Heart right ventricle (tissue), 16 donors: Measurements from ENCODE around the gene CSRP2. TPM values are rescaled to one million over a fixed set of nuclear protein-coding genes. Genes with fewer than 3 reads are reported as not detected.

Experiments
- ATAC-seq, 8 donors: fragments of 200-7000 bp; cut with Tn5 transposase; one replicate each; pipeline ENCODE4 v1.9.1; 2020; ENCODE audit warnings: mild to moderate bottlenecking in 8 of 8, moderate library complexity in 8 of 8, moderate number of reproducible peaks in 1 of 8
- DNase-seq, 2 donors: peaks; one replicate each; pipeline ENCODE4 v3.0.0-alpha.2; 2020
- H3K27ac ChIP-seq, 10 donors: fragments of 200-600 bp; sonication (generic) in 2 of 10; one replicate each; pipeline versions ENCODE4 v1.5.0 to v1.8.0; 2020 to 2022; ENCODE audit warnings: mild to moderate bottlenecking in 3 of 10
- H3K27me3 ChIP-seq, 7 donors: fragments of 200-600 bp; one replicate each; pipeline ENCODE4 v1.8.0; 2021 to 2022; ENCODE audit warnings: mild to moderate bottlenecking in 2 of 7
- H3K36me3 ChIP-seq, 9 donors: fragments of 200-600 bp; sonication (generic) in 1 of 9; one replicate each; pipeline versions ENCODE4 v1.5.0 to v1.8.0; 2020 to 2022; ENCODE audit warnings: mild to moderate bottlenecking in 2 of 9
- H3K4me1 ChIP-seq, 9 donors: fragments of 200-600 bp; sonication (generic) in 1 of 9; one replicate each; pipeline versions ENCODE4 v1.5.0 to v1.8.0; 2020 to 2022; ENCODE audit warnings: mild to moderate bottlenecking in 4 of 9
- H3K4me3 ChIP-seq, 10 donors: fragments of 200-600 bp; sonication (generic) in 2 of 10; one replicate each; pipeline versions ENCODE4 v1.5.0 to v1.8.0; 2020 to 2022; ENCODE audit warnings: mild to moderate bottlenecking in 7 of 10, moderate library complexity in 2 of 10
- H3K9me3 ChIP-seq, 11 donors: fragments of 200-600 bp in 10 of 11; sonication (generic) in 2 of 11; one replicate each; pipeline versions ENCODE4 v1.5.0 to v1.8.0; 2013 to 2022; ENCODE audit warnings: mild to moderate bottlenecking in 2 of 11, control low read depth in 1 of 11, moderate library complexity in 1 of 11
- WGBS, 2 donors: extraction: QIAGEN DNeasy Blood & Tissue Kit; methylation state at CpG; one replicate each; pipeline ENCODE4 v1.1.7; 2013; ENCODE audit warnings: inconsistent platforms in 1 of 2; 5-methylcytosine and 5-hydroxymethylcytosine counted together
- intact Hi-C, 10 donors: fragments of 100-400 bp; cut with DNase I; formaldehyde crosslinking; loops; one replicate each; pipeline versions ENCODE4 v1.11.1 to v1.14.2; 2022
- polyA plus RNA-seq, 2 donors: library from polyadenylated mRNA; stranded (reverse); fragments of 200-250 nt; gene quantifications; one replicate each; pipeline ENCODE4 v1.2.3, GENCODE V29; 2013
- total RNA-seq, 10 donors: library from RNA; stranded (reverse); fragmentation: NEBNext Ultra II Directional in 3 of 10; extraction: Animal tissue kit (Norgen Biotek cat#: 25700) in 3 of 10; gene quantifications; one replicate each; pipeline versions ENCODE4 v1.2.1 to v1.2.4, GENCODE V29; 2021 to 2023
- TF ChIP-seq, protein P1 (sequence below), 9 donors: fragments of 200-600 bp; sonication (generic) in 2 of 9; IDR thresholded peaks; one replicate each; pipeline versions ENCODE4 v1.5.0 to v1.8.0; 2021 to 2022; ENCODE audit warnings: antibody characterized with exemption in 9 of 9, mild to moderate bottlenecking in 5 of 9, moderate library complexity in 1 of 9
- donor health status: Arrhythmogenic right ventricular cardiomyopathy.
- donor health status: ischemic (EF 13 %, LVEDD 7.1; RV severe dilation, severe dysfunction).
- donor health status: healthy with polysubstance abuse.
- donor health status: DM: no; HTN: yes; CAD: no.
- donor health status: DM: no; HTN: no; CAD: no.
- donor health status: ischemic (EF 25% LVEDD 6.9; RV normal size, moderate dysfunction).
- donor health status: ischemic (EF 25% LVEDD 5.7; RV mildly dilated, moderate dysfunction).
- donor health status: healthy.
- donor health status: DM: yes; HTN: yes; CAD: no.
- donor health status: Ischemic cardiomyopathy.
- donor health status: ischemic (EF 35%, LVEDD 5.7; RV mildly dilated, moderate dysfunction).
- donor health status: nonischemic (EF 11% LVEDD 7.7; RV severe dilation, severe dysfunction).
- donor health status: DM: yes; HTN: yes; CAD: no.
- donor health status: PGD.
- donor health status: ischemic (EF 29% LVEDD 5.4; RV normal size, mild dysfunction).
- donor health status: nonischemic (EF 23%, LVEDD 6.1; RV moderate dilation, normal function).

Gene CSRP2
- total and polyA plus RNA-seq, 12 donors, result 9.7 to 46.3 (median 21.8) TPM

- intact Hi-C loops, result loop anchor here in 1 of 10 donors (5.0 kb wide), 1 partner anchor 134 kb away; no protein-coding TSS in a partner anchor
- ATAC-seq (peak in 6 of 8 donors; percentile 10 to 55 (median 21)), DNase-seq (peak in 1 of 2 donors; percentile 19)
- peaks cover 0 to 40% (median 0%) of the 10 kb centered on the region in 7 donors for H3K27me3 ChIP-seq
- 1% methylated on average over 44 of the region's 44 CpGs for WGBS, 2 donors
- peaks cover 0 to 40% (median 22%) of the 10 kb centered on the region in 9 donors for H3K4me1 ChIP-seq
- peak overlapping the region; percentile 83 to 96 (median 92) for H3K27ac ChIP-seq
- TF ChIP-seq, protein P1, sequence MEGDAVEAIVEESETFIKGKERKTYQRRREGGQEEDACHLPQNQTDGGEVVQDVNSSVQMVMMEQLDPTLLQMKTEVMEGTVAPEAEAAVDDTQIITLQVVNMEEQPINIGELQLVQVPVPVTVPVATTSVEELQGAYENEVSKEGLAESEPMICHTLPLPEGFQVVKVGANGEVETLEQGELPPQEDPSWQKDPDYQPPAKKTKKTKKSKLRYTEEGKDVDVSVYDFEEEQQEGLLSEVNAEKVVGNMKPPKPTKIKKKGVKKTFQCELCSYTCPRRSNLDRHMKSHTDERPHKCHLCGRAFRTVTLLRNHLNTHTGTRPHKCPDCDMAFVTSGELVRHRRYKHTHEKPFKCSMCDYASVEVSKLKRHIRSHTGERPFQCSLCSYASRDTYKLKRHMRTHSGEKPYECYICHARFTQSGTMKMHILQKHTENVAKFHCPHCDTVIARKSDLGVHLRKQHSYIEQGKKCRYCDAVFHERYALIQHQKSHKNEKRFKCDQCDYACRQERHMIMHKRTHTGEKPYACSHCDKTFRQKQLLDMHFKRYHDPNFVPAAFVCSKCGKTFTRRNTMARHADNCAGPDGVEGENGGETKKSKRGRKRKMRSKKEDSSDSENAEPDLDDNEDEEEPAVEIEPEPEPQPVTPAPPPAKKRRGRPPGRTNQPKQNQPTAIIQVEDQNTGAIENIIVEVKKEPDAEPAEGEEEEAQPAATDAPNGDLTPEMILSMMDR (IDR thresholded peaks at IDR 0.05), result peak in 2 of 9 donors; percentile 12 to 28
- H3K4me3 ChIP-seq, result peak overlapping the region; percentile 62 to 89 (median 78)
- H3K9me3 ChIP-seq, result peaks cover 0 to 7% (median 0%) of the 10 kb centered on the region in 11 donors
- H3K36me3 ChIP-seq, result no peaks in the 10 kb centered on the region
Observed at GRCh38 chr12:76878099-76878898, 520 bp downstream of the CSRP2 start.

- peaks cover 0 to 40% (median 22%) of the 10 kb centered on the region in 9 donors for H3K4me1 ChIP-seq
- H3K4me3 ChIP-seq, result no peak overlapping the region
- TF ChIP-seq, protein P1 (IDR thresholded peaks at IDR 0.05), result no peak
- peaks cover 0 to 40% (median 0%) of the 10 kb centered on the region in 7 donors for H3K27me3 ChIP-seq
- no peak for DNase-seq
- H3K27ac ChIP-seq, result no peak overlapping the region
- H3K9me3 ChIP-seq, result no peaks in the 10 kb centered on the region
- 92 to 96% methylated on average over 2 of the region's 2 CpGs for WGBS, 2 donors
- intact Hi-C loops, result loop anchor here in 1 of 10 donors (5.0 kb wide), 1 partner anchor 136 kb away; no protein-coding TSS in a partner anchor
- no peak for ATAC-seq
- H3K36me3 ChIP-seq, result no peaks in the 10 kb centered on the region
Observed at GRCh38 chr12:76876696-76877229, 2.1 kb downstream of the CSRP2 start.

DNA sequence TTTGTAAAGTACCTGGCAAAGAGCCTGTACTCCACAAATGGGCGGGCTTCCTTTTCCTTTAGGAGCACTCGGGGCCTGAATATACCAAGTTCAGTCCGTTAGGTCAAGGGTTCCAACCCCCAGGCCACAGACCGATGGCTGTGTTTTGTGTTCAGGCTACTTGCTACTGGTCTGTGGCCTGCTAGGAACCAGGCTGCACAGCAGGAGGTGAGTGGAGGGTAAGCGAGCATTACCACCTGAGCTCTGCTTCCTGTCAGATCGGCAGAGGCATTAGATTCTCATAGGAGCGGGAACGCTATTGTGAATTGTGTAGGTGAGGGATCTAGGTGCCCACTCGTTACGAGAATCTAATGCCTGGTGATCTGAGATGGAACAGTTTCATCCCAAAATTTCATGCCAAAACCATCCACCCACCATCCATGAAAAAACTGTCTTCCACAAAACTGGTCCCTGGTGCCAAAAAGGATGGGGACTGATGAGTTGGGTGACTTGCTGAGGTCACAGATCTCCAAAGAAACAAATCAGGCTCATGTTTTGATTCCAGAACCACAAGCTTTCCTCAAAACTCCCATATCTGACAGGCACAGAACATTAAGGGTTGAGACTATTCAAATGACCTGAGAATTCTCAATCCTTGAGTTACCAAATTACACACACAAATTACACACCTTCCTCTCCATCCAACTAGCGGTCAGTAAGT is 4.2 kb downstream of the CSRP2 start:
- WGBS, 2 donors, result 79 to 91% methylated on average over 11 of the region's 11 CpGs
- H3K27me3 ChIP-seq, result peaks cover 0 to 34% (median 0%) of the 10 kb centered on the region in 7 donors

More for the DNA sequence above, 4.2 kb downstream of the CSRP2 start:
- DNase-seq (no peak), ATAC-seq (no peak)
- no peak overlapping the region for H3K4me3 ChIP-seq
- TF ChIP-seq, protein P1 (IDR thresholded peaks at IDR 0.05), result no peak
- H3K36me3 ChIP-seq, result no peaks in the 10 kb centered on the region
- intact Hi-C loops, result loop anchor here in 1 of 10 donors (5.0 kb wide), 1 partner anchor 138 kb away; no protein-coding TSS in a partner anchor
- H3K9me3 ChIP-seq, result no peaks in the 10 kb centered on the region
- H3K27ac ChIP-seq, result no peak overlapping the region
- peaks cover 0 to 30% (median 12%) of the 10 kb centered on the region in 9 donors for H3K4me1 ChIP-seq
